ENCODE results near the gene RARA.

DNA sequence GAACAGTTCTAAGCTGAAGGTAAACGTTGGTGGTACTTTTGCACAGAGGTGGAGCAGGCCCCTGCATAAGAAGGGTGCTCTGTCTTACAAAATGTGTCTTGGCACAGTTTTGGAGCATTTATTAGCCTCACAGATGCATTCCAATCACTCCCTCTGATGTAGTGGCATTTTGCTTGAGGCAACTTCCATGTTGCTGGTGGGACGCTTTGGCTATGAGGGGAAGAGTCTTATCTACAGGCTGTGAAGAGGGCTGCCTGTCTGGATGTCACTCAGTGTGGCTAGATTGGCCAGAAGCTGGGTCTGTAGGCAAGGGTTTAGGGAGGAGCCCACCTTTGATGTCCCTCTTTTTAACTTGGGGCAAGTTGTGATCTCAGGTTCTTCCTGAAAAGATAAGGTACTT is 2.6 kb upstream of the RARA start:
- TF ChIP-seq ZNF274 (IDR thresholded peaks at IDR 0.05; ENCODE audit: low read depth, low read length) (no peak), YY1 (IDR thresholded peaks at IDR 0.05; ENCODE audit: insufficient read depth, insufficient read length) (no peak), SUZ12 (IDR thresholded peaks at IDR 0.05; ENCODE audit: extremely low read depth, insufficient read depth, insufficient read length) (no peak)
